Smooth muscle cell (in vitro differentiated cells): ENCODE results near the gene DIDO1. TPM values are rescaled to one million over a fixed set of nuclear protein-coding genes. Genes with fewer than 3 reads are reported as not detected.

Experiments used
- DNase-seq: peaks from one replicate; lab custom pipeline; 2025; ENCODE audit not compliant: unreplicated experiment; lab: John Stamatoyannopoulos, UW
- H2AFZ ChIP-seq: fragments of 200-600 bp; sonication (generic); 2 replicates; pipeline ENCODE4 v1.6.0; 2016; ENCODE audit warnings: antibody characterized with exemption, low read depth, mild to moderate bottlenecking
- H3F3A ChIP-seq: fragments of 200-600 bp; sonication (generic); 2 replicates; pipeline ENCODE4 v1.6.0; 2017; ENCODE audit warnings: antibody characterized with exemption, low read depth
- H3K27ac ChIP-seq: fragments of 200-600 bp; sonication (generic); 2 replicates; pipeline ENCODE4 v1.5.1; 2016; ENCODE audit warnings: low read depth, mild to moderate bottlenecking
- H3K27me3 ChIP-seq: fragments of 200-600 bp; sonication (generic); 2 replicates; pipeline ENCODE4 v1.6.1; 2016; ENCODE audit warnings: low read depth, mild to moderate bottlenecking
- H3K36me3 ChIP-seq: fragments of 200-600 bp; sonication (generic); 2 replicates; pipeline ENCODE4 v1.5.1; 2016; ENCODE audit warnings: low read depth
- H3K4me1 ChIP-seq: fragments of 200-600 bp; sonication (generic); 2 replicates; pipeline ENCODE4 v1.5.1; 2016; ENCODE audit warnings: low read depth
- H3K4me2 ChIP-seq: fragments of 200-600 bp; sonication (generic); 2 replicates; pipeline ENCODE4 v1.6.0; 2016; ENCODE audit warnings: mild to moderate bottlenecking
- H3K4me3 ChIP-seq: fragments of 200-600 bp; sonication (generic); 2 replicates; pipeline ENCODE4 v1.5.1; 2016; ENCODE audit warnings: mild to moderate bottlenecking
- H3K79me2 ChIP-seq: fragments of 200-600 bp; sonication (generic); 2 replicates; pipeline ENCODE4 v1.6.0; 2016; ENCODE audit warnings: low read depth, mild to moderate bottlenecking
- H3K9ac ChIP-seq: fragments of 200-600 bp; sonication (generic); 2 replicates; pipeline ENCODE4 v1.6.0; 2016; ENCODE audit warnings: low read depth
- H3K9me3 ChIP-seq: fragments of 200-600 bp; sonication (generic); replicated peaks from 2 replicates; pipeline ENCODE4 v1.5.1; 2016; ENCODE audit warnings: low read depth
- H4K20me1 ChIP-seq: fragments of 200-600 bp; sonication (generic); 2 replicates; pipeline ENCODE4 v1.6.0; 2016; ENCODE audit warnings: low read depth
- WGBS: methylation state at CpG from one replicate; pipeline ENCODE4 v1.1.7; 2016; ENCODE audit warnings: low lambda C conversion rate; 5-methylcytosine and 5-hydroxymethylcytosine counted together
- polyA plus RNA-seq: library from polyadenylated mRNA; unstranded; fragments of >200 nt; fragmentation: Nextera tagmentation; extraction: Ambion mirVana; gene quantifications from 2 replicates; pipeline ENCODE4 v1.2.1, GENCODE V29; 2016
- total RNA-seq: library from RNA; depleted of rRNA; stranded (reverse); fragments of >200 nt; gene quantifications from 2 replicates; pipeline ENCODE4 v1.2.3, GENCODE V29; 2014
- TF ChIP-seq, protein P1 (sequence below): fragments of 200-600 bp; sonication (generic); IDR thresholded peaks from 2 replicates; pipeline ENCODE4 v1.5.1; 2017; ENCODE audit warnings: borderline replicate concordance, mild to moderate bottlenecking, antibody characterized with exemption; ENCODE audit not compliant: insufficient read depth, poor library complexity, severe bottlenecking

The DIDO1 gene
- total and polyA plus RNA-seq, 2 experiments from 2014 or later = 16.0 to 25.8 TPM

- Histone ChIP-seq H3K79me2 (peaks cover 100% of the 10 kb centered on the region), H3K4me1 (peaks cover 41% of the 10 kb centered on the region), H4K20me1 (peaks cover 100% of the 10 kb centered on the region), H3K27ac (peak overlapping the region; percentile 75), H3F3A (peaks cover 3% of the 10 kb centered on the region), H3K4me2 (no peak overlapping the region), H3K4me3 (no peak overlapping the region), H3K27me3 (no peaks in the 10 kb centered on the region), H3K36me3 (peaks cover 8% of the 10 kb centered on the region), H3K9me3 (no peaks in the 10 kb centered on the region), H3K9ac (peak overlapping the region; percentile 36), H2AFZ (no peak overlapping the region)
- TF ChIP-seq, protein P1, sequence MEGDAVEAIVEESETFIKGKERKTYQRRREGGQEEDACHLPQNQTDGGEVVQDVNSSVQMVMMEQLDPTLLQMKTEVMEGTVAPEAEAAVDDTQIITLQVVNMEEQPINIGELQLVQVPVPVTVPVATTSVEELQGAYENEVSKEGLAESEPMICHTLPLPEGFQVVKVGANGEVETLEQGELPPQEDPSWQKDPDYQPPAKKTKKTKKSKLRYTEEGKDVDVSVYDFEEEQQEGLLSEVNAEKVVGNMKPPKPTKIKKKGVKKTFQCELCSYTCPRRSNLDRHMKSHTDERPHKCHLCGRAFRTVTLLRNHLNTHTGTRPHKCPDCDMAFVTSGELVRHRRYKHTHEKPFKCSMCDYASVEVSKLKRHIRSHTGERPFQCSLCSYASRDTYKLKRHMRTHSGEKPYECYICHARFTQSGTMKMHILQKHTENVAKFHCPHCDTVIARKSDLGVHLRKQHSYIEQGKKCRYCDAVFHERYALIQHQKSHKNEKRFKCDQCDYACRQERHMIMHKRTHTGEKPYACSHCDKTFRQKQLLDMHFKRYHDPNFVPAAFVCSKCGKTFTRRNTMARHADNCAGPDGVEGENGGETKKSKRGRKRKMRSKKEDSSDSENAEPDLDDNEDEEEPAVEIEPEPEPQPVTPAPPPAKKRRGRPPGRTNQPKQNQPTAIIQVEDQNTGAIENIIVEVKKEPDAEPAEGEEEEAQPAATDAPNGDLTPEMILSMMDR = no peak
- DNase-seq = no peak
- 59% methylated on average over 8 of the region's 8 CpGs for WGBS
These were observed 11.3 kb downstream of the DIDO1 start for GRCh38 chr20:62914970-62915457.

- H4K20me1 ChIP-seq = peaks cover 100% of the 10 kb centered on the region
These were observed 11.9 kb downstream of the DIDO1 start for GRCh38 chr20:62914436-62914835.

GRCh38 chr20:62913043-62913630 is 13.2 kb downstream of the DIDO1 start:
- Histone ChIP-seq H3K27ac (no peak overlapping the region), H3K4me1 (peaks cover 37% of the 10 kb centered on the region), H3K9ac (no peak overlapping the region), H3K9me3 (no peaks in the 10 kb centered on the region), H2AFZ (no peak overlapping the region), H3K36me3 (peaks cover 8% of the 10 kb centered on the region), H3F3A (peaks cover 3% of the 10 kb centered on the region), H3K79me2 (peaks cover 100% of the 10 kb centered on the region), H4K20me1 (peaks cover 100% of the 10 kb centered on the region), H3K4me2 (no peak overlapping the region), H3K27me3 (no peaks in the 10 kb centered on the region), H3K4me3 (no peak overlapping the region)
- 91% methylated on average over 7 of the region's 7 CpGs for WGBS
- TF ChIP-seq, protein P1 = no peak
- DNase-seq = no peak

More at GRCh38 chr20:62914436-62914835, 11.9 kb downstream of the DIDO1 start:
- no peaks in the 10 kb centered on the region for H3K27me3 ChIP-seq
- H3K9me3 ChIP-seq = no peaks in the 10 kb centered on the region
- H3K4me2 ChIP-seq = no peak overlapping the region
- peaks cover 3% of the 10 kb centered on the region for H3F3A ChIP-seq
- H3K4me1 ChIP-seq = peaks cover 41% of the 10 kb centered on the region
- no peak overlapping the region for H2AFZ ChIP-seq
- peaks cover 100% of the 10 kb centered on the region for H3K79me2 ChIP-seq
- peak overlapping the region; percentile 75 for H3K27ac ChIP-seq
- DNase-seq = no peak
- WGBS = 88% methylated on average over 9 of the region's 9 CpGs
- H3K9ac ChIP-seq = peak overlapping the region; percentile 36
- H3K4me3 ChIP-seq = no peak overlapping the region
- TF ChIP-seq, protein P1 = no peak
- H3K36me3 ChIP-seq = peaks cover 8% of the 10 kb centered on the region
